GM21390 (cell line): ENCODE results near the gene C19orf85.
"Not testable (repeated sequence)": the region's sequence is repeated elsewhere in the genome, so short reads cannot be mapped to it uniquely, and the experiment has no call there.

Experiments used
- ATAC-seq: cut with Tn5 transposase; IDR thresholded peaks from one replicate; pipeline ENCODE4 v1.9.1; 2021; ENCODE audit not compliant: unreplicated experiment

C19orf85 gene

DNA sequence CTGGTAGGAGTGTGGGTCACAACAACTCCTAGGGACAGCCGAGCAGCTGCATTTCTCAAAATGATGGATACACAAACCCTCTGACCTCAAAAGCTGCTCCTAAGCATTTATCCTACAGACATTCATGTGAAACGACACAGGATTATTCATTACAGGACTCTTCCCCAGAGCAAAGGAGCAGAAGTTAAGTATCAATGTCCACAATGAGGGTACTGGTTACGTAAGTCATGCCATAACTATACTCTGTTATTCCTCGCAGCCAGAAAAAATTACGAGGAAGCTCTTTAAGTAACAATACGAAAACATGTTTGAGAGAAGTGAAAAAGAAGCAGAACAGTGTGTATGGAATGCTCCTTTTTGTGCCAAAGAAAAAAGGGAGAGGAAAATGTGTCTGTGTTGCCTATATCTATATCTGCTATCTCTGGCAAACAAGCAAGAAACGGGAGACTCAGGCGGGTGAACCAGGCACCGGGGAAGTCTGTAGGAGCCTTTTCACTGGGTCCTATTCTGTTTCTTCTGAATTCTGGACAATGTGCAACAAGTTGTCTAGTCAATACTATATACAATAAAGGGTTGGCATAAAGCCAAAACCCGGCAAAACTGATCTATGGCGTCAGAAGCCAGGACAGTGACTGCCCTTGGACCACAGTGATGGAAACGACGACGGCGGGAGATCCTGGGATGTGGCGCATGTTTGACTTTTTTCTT lies 4.4 kb downstream of the C19orf85 start:
- ATAC-seq, result no peak

DNA sequence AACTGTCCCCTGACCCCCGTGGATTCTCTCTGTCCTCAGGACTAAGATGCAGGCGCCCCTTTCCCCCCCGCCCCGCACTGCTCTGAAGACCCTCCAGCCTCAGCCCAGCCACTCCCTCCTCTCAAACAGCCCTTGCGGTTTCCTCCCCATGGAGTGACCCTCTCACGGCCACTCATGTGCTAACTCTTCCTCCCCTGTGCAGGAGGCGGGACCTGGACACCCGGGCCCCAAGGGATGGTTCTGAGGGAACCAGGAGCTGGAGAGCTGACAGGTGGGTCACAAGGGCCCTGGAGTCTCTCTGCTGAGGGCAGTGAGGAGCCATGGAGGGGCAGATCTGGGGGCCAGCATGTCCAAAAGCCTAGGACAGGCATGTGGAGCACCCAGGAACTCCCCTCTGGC lies 5.0 kb downstream of the C19orf85 start:
- no peak for ATAC-seq

DNA sequence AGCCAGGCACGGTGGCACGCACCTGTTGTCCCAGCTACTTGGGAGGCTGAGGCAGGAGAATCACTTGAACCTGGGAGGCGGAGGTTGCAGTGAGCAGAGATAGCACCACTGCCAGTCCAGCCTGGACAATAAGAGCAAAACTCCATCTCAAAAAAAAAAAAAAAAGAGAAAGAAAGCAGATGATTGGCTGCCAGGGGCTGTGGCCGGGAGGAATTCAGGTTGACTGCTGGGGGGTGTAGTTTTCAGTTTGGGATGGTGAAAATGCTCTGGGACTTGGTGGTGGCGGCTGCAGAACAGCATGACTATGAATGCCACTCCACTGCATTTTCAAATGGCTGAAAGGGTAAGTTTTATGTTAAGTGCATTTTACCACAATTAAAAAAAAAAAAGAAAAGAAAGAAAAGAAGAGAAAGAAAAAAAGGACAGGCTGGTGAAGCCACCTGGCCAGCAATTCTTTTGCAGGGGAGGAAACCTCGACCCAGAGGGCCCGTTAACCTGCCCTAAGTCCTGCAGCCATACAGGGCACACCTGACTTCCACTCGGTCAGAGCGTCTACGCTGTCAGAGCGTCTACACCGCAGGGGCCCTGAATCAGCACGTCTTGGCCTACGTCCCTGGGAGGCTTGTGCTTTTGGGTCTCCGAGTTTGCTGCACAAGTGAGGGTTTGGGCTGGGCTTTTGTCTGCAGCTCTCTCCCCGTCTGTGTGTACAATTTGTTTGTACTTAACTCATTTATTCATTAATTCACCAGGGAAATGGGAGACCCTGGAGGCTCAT lies 6.7 kb downstream of the C19orf85 start:
- no peak for ATAC-seq

DNA sequence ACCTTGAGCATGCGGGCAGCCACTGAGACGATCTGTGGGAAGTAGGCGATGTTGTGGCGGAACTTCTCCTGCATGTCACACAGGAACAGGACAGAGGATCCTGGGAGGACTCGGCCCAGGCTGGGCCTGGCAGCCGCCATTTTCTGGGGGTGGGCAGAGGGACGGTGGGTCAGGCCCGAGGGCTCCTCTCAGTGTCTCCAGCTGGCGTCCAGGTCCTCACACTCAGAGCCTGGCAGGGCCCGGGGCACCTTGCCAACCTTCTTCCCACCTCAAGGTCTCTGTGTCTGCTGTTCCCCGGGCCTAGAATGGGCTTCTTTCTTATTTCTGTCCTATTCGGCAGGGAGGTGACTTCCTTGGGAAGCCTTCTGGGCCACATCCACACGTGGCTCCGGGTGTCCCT lies 8.2 kb downstream of the C19orf85 start:
- no peak for ATAC-seq

DNA sequence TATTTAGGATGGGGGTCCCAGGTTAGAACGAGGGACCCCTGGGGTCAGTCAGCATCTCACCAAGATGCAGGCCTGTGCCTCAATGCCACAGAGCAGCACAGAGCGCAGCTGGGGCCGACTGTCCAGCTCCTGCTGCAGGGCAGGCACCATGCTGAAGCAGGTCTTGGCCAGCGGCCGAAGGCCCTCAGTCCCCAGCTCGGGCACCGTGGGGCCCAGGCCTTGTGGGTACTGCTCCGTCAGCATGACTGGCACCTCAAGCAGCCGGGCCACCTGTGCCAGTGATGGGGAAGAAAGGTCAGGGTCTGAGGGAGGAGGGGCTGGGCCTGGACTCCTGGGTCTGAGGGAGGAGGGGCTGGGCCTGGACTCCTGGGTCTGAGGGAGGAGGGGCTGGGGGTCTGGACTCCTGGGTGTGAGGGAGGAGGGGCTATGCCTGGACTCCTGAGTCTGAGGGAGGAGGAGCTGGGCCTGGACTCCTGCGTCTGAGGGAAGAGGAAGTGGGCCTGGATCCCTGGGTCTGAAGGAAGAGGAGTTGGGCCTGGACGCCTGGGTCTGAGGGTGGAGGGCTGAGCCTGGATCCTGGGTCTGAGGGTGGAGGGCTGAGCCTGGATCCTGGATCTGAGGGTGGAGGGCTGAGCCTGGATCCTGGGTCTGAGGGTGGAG lies 8.8 kb downstream of the C19orf85 start:
- ATAC-seq, result no peak

DNA sequence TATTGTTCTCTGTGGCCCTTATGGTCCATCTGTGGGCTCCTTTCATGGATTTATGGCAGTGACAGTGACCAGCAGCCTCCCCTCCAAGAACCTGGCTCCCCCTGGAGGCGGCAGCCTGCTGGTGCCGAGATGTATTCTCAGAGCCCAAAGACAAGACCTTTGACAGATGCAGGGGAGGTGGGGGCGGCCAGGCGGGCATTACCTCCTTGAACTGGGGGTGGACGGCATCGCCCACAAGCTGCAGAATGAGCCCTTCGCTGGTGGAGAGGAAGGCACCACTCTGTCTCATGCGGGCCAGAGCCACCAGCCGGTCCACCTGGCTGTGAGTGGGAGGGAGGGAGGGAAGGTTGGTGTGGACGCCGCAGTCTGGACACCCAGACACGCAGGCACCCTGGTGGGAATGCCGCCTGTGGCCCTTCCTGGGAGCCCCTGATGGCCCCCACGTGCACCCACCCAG lies 9.7 kb downstream of the C19orf85 start:
- ATAC-seq, result no peak

DNA sequence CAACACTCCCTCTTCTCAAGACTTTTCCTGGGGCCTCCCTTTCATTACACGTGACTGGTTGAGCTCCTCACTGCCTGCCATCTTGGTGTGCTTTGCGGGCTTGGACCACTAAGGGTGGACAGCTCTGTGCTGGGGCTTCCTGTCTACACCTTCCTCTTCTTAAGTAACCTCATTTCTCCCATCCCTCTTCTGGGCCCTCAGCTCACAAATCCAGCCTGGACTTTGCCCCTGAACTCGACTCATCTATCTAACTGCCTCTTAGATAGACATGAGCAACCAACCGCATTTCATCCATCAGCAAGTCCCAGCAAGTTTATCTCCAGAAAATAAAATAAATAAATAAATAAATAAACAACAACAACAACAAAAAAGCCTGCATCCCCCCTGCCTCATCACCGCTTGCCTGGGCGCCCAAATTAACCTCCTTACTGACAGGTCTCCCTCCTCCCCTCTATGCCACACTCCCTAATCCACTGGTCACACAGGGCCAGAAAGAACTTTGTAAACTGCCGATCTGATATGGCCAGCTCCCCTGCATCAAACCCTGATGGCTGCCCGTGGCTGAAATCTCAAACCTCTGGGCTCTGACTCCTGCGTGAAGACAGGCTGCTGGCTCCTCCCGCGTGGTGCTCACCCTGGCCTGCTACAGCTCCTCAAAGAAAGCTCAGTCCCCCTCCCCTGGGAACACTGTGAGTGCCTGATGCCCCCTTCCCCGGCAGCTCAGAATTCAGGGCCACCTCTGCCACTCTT lies 10.9 kb downstream of the C19orf85 start:
- ATAC-seq, result no peak

DNA sequence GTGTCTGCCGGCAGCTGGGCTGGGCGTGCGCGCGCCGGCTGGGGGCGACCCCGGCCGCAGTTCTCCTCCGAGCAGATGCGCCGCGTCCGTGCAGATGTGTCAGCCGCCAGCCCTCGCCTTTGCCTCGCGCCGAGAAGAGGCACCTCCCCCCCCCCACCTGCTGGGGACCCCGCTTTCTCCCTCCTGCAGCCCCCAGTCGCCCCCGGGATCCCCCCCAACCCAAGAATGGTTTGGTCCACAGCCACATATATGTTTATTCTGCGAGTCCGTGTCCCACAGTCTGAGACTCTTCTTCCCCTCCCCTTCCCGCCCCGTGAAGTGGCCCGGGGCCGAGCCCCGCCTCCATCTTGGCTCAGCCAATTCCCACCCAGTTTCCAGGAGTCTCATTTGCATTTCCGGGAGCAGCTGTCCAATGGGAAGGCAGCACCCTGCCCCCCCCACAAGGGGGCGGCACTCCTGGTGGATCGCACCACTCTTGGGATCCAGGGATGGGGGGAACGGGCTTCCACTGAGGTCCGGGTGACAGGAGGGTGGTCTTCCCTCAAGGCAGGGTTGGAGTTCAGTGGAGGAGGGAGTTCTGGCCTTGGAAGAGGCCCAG lies 11.7 kb downstream of the C19orf85 start:
- ATAC-seq, result no peak

DNA sequence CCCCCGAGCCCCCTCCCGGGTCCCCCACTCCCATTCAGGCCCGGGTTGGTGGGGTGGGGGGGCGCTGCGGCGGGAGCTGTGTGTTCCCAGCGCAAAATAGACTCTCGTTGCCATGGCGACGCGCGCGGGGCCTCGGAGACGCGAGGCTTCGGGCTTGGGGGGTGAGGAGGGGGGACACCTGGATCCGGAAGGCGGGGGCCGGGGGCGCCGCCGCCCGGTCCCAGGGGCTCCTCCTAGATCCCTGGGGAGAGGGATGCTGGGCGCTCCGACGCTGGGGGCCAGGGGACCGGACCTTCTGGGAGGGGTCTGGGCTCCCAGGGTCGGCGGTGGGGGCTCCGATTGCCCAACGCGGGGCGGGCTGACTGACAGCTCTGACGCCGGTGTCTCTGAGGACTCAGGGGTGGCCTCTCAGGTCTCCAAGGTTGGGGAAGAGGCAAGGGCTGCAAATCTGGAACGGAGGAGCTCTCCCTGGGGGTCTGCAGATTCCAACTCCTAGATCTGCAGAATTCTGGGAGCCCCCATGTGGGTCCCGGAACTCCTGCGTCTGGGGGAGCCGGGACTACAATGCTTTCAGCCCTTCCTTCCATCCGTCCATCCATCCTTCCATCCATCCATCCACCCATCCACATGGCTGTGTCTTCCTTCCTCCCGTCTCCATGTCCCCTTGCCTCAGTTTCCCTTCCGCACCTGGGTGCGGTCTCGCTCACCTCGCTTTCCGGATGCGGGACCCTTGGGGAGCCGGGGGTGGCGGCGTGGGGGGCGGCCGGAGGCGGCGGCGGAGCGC lies 12.4 kb downstream of the C19orf85 start:
- no peak for ATAC-seq

DNA sequence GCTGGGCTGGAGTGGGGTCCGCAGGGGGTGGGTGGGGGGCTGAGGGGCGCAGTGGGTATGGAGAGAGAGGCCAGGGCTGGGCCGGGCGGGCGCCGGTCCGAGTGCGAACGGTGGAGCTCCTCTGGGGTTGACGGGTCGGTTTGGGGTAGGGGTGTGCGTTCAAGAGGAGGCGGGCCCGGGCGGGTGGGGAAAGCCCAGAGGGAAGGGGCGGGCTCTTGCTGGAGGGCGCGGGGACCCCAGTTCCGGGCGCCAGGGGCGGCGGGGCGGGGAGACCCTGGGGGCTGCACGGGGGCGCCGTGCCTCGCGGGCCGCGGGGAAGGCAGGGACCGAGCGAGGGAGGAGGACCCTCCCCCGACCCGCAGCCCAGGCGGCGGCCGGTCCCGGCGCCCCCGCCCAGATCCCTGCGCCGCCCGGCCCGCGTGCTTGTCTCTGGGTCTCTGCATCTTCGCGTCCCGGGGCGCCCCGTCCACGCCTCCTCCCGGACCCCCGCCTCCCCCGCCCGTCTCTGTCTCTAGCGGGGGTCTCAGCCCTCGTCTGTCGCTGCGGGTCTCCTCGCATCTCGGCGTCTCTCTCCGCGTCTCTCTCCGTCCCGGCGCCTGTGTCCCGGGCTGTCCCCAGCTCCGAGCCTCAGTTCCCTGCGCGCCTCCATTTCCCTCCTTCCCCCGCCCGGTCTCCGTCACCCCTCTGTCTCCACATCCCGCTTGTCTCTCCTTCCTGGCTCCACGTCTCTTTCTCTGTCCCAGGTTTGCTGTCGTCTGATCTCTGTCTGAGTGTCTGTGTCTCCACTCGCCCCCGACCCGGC lies 13.2 kb downstream of the C19orf85 start:
- ATAC-seq, result no peak

DNA sequence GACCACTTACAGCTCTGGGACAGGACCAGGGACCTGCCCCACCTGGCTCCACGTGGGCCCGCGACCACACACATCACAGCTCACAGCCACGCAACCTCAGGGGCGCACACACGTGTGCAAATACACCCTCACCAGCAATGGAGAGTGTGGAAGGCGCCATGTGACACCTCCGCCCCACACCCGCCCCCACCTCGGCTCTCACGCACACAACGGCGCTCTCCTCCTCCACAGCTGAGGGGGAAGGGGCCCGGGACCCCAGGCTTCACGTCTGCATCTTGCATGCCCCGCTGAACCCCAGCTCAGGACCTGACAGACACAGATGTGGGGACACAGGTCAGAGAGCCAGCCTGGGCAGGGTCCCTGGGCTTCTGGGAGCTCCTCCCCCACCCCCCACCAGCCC lies 15.1 kb downstream of the C19orf85 start:
- ATAC-seq, result no peak

DNA sequence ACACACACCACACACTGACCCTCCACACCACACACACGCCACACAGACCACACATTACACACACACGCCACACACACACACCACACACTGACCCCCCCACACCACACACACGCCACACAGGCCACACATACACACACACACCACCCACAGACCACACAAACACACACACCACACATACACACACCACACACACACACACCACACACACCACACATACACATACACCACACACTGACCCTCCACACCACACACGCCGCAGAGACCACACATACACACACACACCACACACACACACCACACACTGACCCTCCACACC lies 16.4 kb downstream of the C19orf85 start:
- not testable (repeated sequence) for ATAC-seq

DNA sequence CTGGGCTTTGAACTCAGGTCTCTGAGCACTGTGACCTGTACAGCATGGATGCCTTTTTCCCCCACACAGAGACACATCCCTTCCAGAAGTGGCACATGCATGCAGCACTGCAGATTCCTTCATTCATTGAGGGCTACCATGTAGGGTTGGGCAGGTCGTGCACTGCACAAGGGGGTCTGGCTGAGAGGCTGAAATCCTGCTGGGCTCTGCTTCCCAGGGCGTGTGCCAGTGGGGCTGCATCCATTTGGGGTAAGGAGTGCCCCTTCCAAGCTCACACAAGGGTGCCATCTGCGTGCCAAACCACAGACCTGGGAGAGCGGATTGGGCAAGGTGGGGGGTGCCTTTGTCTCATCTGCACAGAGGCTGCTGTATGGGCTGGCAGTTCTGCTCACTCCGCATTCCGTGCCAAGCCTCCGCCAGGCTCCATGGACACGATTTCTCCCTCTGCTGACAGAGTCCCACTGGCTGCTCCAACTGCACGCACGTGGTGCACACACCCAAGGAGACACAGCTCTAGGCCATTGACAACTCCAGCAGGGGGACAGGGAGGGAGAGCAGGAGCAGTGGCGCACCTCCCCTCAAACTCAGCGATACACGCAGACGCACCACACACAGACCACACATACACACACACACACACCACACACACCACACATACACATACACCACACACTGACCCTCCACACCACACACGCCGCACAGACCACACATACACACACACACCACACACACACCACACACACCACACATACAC lies 17.0 kb downstream of the C19orf85 start:
- ATAC-seq, result no peak

DNA sequence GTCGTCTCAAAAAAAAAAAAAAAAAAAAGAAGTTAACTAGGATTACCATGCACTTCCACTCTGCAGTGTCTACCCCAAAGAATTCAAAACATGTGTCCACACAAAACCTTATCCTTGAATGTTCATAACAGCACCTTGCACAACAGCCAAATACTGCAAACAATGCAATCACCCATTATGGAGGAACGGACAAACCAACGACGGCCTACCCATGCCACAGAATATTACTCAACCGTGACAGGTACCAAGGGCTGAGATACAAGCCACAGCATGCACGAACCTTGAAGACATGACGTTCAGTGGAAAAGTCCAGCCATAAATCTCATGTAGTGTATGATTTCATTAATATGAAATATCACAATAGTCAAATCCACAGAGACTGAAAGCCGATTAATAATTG lies 18.5 kb downstream of the C19orf85 start:
- ATAC-seq, result no peak

DNA sequence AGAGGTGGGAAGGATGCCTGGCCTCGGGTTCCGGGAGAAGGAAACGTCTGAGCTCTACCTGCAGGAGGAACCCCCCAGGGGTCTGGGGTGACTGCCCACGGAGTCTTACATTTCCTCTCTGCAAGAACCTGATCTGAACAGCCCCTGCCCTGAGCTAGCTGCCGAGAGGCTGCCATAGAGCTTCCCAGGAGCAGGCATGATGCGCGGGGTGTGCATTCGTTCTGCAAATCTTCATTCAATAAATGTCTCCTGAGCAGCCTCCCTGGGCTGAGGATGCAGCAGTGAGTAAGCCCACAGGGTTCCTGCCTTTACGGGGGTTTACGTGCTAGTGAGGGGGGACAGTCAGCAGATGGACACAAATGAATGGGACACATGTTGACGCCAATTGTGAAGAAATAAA lies 19.9 kb downstream of the C19orf85 start:
- no peak for ATAC-seq

DNA sequence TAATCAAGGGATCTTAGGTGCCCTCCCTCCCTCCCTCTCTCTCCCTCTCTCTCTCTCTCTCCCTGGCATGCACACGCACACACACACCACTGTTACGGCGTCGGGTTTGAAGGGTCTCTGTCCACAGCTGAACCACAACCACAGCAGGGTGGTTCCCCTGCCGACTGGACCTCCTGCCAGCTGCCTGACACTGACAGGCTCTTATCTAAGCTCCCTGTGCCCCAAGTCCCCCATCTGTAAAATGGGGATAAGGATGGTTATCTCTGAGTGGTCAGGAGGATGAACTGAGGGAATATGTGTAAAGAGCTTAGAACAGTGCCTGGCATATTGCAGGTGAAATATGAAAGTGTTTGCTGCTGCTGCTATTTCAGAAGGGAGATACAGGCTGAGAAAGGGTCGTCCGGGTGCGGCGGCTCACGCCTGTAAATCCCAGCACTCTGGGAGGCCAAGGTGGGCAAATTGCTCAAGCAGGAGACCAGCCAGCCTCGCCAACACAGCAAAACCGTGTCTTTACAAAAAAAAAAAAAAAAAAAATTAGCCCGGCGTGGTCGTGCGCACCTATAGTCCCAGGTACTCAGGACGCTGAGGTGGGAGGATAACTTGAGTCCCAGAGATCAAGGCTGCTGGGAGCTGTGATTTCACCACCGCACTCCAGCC lies 20.6 kb downstream of the C19orf85 start:
- ATAC-seq, result no peak

DNA sequence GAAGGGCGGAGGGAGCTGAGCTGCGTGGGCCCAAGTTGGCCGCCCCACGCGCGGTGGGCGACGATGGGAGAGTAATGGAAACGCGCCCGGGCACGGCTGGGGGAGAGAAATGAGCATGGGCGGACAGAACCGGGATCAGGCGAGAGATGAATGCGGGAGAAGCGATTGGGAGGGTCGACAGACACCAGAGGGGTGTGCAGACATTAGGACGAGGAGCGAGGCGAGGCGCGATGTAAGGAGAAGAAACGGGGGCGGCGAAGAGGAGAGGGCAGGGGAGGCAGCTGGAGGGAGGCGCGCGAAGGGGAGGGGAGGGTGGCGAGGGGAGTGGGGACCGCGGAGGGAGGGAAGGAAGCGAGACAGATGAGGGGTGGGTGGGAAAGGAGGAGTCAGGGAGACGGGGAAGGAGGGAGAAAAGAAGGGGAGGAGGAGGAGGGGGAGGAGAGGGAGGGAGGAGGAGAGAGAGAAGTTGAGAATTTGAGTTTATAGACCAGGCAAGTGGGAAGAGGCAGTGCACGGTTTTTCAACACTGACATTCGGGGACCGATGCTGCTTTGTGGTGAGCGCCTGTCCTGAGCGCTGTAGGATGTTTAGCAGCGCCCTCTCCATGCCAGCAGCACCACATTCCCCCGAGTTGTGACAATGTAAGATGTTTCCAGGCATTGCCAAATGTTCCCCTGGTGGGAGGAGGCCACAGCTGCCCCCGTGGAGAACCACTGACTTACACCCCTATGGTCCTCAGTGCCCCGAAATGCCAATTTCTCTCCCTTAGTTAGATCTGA lies 21.3 kb downstream of the C19orf85 start, which contains the start of gene SHISA7:
TSS of gene SHISA7 (minus strand) at position 256 of the 779 bp plus-strand sequence. CDS start 437 bp downstream, outside the sequence.
- ATAC-seq, result no peak
